Pancreas (tissue), 10 donors: Measurements from ENCODE around the gene SLC6A20. TPM values are rescaled to one million over a fixed set of nuclear protein-coding genes. Genes with fewer than 3 reads are reported as not detected.

Experiments
- ATAC-seq, 4 donors: fragments of 200-7000 bp; cut with Tn5 transposase; one replicate each; pipeline versions ENCODE4 v1.8.0 to v1.9.1; 2020; ENCODE audit warnings: mild to moderate bottlenecking in 4 of 4, moderate library complexity in 4 of 4
- DNase-seq, 6 donors: peaks; one replicate each; pipeline ENCODE4 v3.0.0-alpha.2; 2020
- FAIRE-seq: peaks from 2 replicates; lab custom pipeline; 2012; peaks lifted over from hg19 to GRCh38; lab: Jason Lieb, UNC
- H3K27ac ChIP-seq, 4 donors: fragments of 200-600 bp; sonication (generic); 1 replicate in 3 of 4; 2 replicates in 1 of 4; pipeline versions ENCODE4 v1.5.0 to v1.8.0; 2020
- H3K27me3 ChIP-seq, 4 donors: fragments of 200-600 bp; one replicate each; pipeline ENCODE4 v1.8.0; 2021
- H3K36me3 ChIP-seq, 3 donors: fragments of 200-600 bp; sonication (generic) in 1 of 3; one replicate each; pipeline versions ENCODE4 v1.5.0 to v1.8.0; 2020 to 2021
- H3K4me1 ChIP-seq, 3 donors: fragments of 200-600 bp; one replicate each; pipeline ENCODE4 v1.8.0; 2021
- H3K4me3 ChIP-seq, 4 donors: fragments of 200-600 bp; sonication (generic) in 2 of 4; one replicate each; pipeline versions ENCODE4 v1.5.0 to v1.8.0; 2020 to 2021
- H3K9me3 ChIP-seq, 4 donors: fragments of 200-600 bp; one replicate each; pipeline ENCODE4 v1.8.0; 2021
- CTCF ChIP-seq, 4 donors: fragments of 200-600 bp; sonication (generic) in 3 of 4; IDR thresholded peaks; one replicate each; pipeline versions ENCODE4 v1.5.0 to v1.8.0; 2021; ENCODE audit warnings: antibody characterized with exemption in 4 of 4
- WGBS, 2 donors: extraction: QIAGEN DNeasy Blood & Tissue Kit; methylation state at CpG; one replicate each; pipeline ENCODE4 v1.1.7; 2013; 5-methylcytosine and 5-hydroxymethylcytosine counted together
- intact Hi-C, 3 donors: fragments of 100-400 bp; cut with DNase I; formaldehyde crosslinking; loops; one replicate each; pipeline versions ENCODE4 v1.11.1 to v1.14.2; 2022
- polyA plus RNA-seq, 2 donors: library from polyadenylated mRNA; stranded (reverse); fragments of 200-250 nt; gene quantifications; one replicate each; pipeline ENCODE4 v1.2.3, GENCODE V29; 2013
- total RNA-seq, 6 donors: library from RNA; stranded (reverse); fragmentation: NEBNext Ultra II Directional in 4 of 6; extraction: Animal tissue kit (Norgen Biotek cat#: 25700) in 4 of 6; gene quantifications; one replicate each; pipeline versions ENCODE4 v1.2.1 to v1.2.4, GENCODE V29; 2021 to 2023
- donor health status: healthy with polysubstance abuse.
- donor health status: DM: no; HTN: no; CAD: no; lungs with moderate emphysema.
- donor health status: DM: no; HTN: no; CAD: no.
- donor health status: control.
- donor health status: control.
- donor health status: Bipolar disorder and iron deficiency.
- donor health status: DM: yes; HTN: yes; CAD: no.
- donor health status: DM: no; HTN: no; CAD: no.
- donor health status: DM: no; HTN: no; CAD: no.
- donor health status: DM: yes; HTN: yes; CAD: no.

The SLC6A20 gene
- total and polyA plus RNA-seq, 8 donors: 3.1 to 11.3 (median 5.7) TPM

- no peak for FAIRE-seq
- H3K4me3 ChIP-seq: no peak overlapping the region
- peaks cover 0 to 22% (median 4%) of the 10 kb centered on the region in 3 donors for H3K36me3 ChIP-seq
- WGBS, 2 donors: 97 to 99% methylated on average over 3 of the region's 3 CpGs
- H3K27me3 ChIP-seq: no peaks in the 10 kb centered on the region
- ATAC-seq: no peak
- intact Hi-C loops: no loop called here
- no peak overlapping the region for H3K27ac ChIP-seq
- peaks cover 0 to 13% (median 12%) of the 10 kb centered on the region in 3 donors for H3K4me1 ChIP-seq
- no peak for DNase-seq
- TF ChIP-seq CTCF (IDR thresholded peaks at IDR 0.05): no peak
- H3K9me3 ChIP-seq: no peaks in the 10 kb centered on the region
Measured at GRCh38 chr3:45716790-45717336, 79.5 kb downstream of the SLC6A20 start.

- Histone ChIP-seq H3K4me3 (no peak overlapping the region), H3K27ac (no peak overlapping the region), H3K36me3 (peaks cover 0 to 22% (median 4%) of the 10 kb centered on the region in 3 donors), H3K27me3 (no peaks in the 10 kb centered on the region), H3K9me3 (no peaks in the 10 kb centered on the region), H3K4me1 (peaks cover 0 to 13% (median 12%) of the 10 kb centered on the region in 3 donors)
- no peak for TF ChIP-seq CTCF (IDR thresholded peaks at IDR 0.05)
- FAIRE-seq: no peak
- DNase-seq: no peak
- 73 to 98% methylated on average over 2 of the region's 2 CpGs for WGBS, 2 donors
- no peak for ATAC-seq
- intact Hi-C loops: no loop called here
Measured at GRCh38 chr3:45715945-45716344, 80.4 kb downstream of the SLC6A20 start.

- FAIRE-seq (no peak), ATAC-seq (no peak), DNase-seq (no peak)
- no peaks in the 10 kb centered on the region for H3K27me3 ChIP-seq
- intact Hi-C loops: no loop called here
- 85 to 89% methylated on average over 7 of the region's 7 CpGs for WGBS, 2 donors
- H3K27ac ChIP-seq: no peak overlapping the region
- TF ChIP-seq CTCF (IDR thresholded peaks at IDR 0.05): no peak
- H3K4me1 ChIP-seq: peaks cover 0 to 4% (median 0%) of the 10 kb centered on the region in 3 donors
- no peaks in the 10 kb centered on the region for H3K9me3 ChIP-seq
- H3K4me3 ChIP-seq: no peak overlapping the region
- peaks cover 0 to 30% (median 4%) of the 10 kb centered on the region in 3 donors for H3K36me3 ChIP-seq
Measured at GRCh38 chr3:45712434-45713110, 83.8 kb downstream of the SLC6A20 start.

- intact Hi-C loops: no loop called here
Measured at GRCh38 chr3:45711931-45712330, 84.4 kb downstream of the SLC6A20 start.

More at GRCh38 chr3:45711931-45712330, 84.4 kb downstream of the SLC6A20 start:
- no peak for FAIRE-seq
- H3K4me1 ChIP-seq: peaks cover 0 to 4% (median 0%) of the 10 kb centered on the region in 3 donors
- no peak for TF ChIP-seq CTCF (IDR thresholded peaks at IDR 0.05)
- no peaks in the 10 kb centered on the region for H3K9me3 ChIP-seq
- H3K27me3 ChIP-seq: no peaks in the 10 kb centered on the region
- 92 to 97% methylated on average over 4 of the region's 4 CpGs for WGBS, 2 donors
- H3K4me3 ChIP-seq: no peak overlapping the region
- no peak for DNase-seq
- peaks cover 0 to 34% (median 4%) of the 10 kb centered on the region in 3 donors for H3K36me3 ChIP-seq
- H3K27ac ChIP-seq: no peak overlapping the region
- no peak for ATAC-seq
